ENCODE data around the gene HTR2C.

HTR2C gene

GRCh38 chrX:114797494-114797893 lies 213.6 kb downstream of the HTR2C start:
- TF ChIP-seq CTCF (conservative IDR thresholded peaks at IDR 0.05; ENCODE audit: low read length), result no peak

DNA sequence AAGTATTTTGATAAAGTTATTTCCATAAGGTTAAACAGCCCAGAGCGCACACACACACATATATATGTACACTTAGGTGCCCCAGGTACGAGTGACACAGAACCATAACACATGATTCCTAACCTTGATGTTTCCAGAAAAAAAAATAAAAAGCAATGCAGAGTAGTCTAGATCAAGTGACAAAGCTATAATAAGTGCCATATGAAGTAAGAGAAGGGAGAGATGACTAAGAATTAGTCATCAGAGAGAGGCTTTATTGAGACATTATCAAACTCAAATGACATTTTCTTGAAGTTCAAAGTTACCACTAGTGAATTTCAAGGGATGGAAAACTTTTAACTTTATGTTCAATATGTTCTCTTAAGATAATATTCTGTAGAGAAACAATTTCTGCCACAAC lies 215.0 kb downstream of the HTR2C start:
- no peak overlapping the region for H3K4me3 ChIP-seq (ENCODE audit: low read length)
- DNase-seq (ENCODE audit: low read depth), result peak; percentile 34
- TF ChIP-seq CTCF (conservative IDR thresholded peaks at IDR 0.05; ENCODE audit: low read length), result no peak

More at GRCh38 chrX:114797494-114797893, 213.6 kb downstream of the HTR2C start:
- DNase-seq (ENCODE audit: low read depth), result peak; percentile 15
- H3K4me3 ChIP-seq (ENCODE audit: low read length), result no peak overlapping the region

DNA sequence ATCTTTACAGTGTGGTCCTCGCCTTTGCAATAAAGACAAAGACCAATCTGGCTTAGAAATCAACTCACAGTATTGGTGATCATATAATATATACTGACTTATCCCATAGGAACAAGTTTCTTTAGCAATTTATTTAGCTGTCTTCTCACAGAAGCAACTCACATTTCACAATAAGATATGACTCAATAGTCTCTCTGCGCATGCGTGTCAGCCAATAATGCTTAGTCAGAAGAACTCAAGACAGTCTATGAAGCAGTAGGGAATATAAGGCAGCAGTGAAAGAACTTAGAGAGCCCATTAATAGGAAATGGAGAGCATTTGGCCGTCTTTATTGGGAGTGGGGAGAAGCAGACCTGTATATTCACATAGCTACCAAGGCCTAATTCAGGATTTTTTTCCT lies 216.8 kb downstream of the HTR2C start:
- DNase-seq (ENCODE audit: low read depth), result peak; percentile 80
- no peak for TF ChIP-seq CTCF (conservative IDR thresholded peaks at IDR 0.05; ENCODE audit: low read length)
- no peak overlapping the region for H3K4me3 ChIP-seq (ENCODE audit: low read length)

DNA sequence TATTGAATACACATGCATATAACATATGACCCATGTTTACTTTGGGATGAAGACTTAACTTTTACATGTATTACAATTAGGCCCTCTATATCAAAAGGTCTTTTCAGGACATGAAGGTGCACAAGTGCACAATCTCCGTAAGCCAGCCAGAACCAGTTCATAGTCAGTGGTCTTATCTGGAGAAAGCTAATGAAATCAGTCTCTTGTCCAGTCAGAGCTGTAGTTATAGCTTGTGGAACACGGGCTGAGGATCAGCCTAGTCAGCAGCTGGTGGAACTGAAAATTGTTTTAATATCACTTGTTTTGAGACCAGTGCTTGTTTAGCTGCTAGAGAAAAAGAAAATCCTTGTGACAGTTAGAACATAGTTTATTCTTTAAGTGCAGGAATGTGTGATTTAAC lies 235.6 kb downstream of the HTR2C start:
- no peak for TF ChIP-seq CTCF (conservative IDR thresholded peaks at IDR 0.05; ENCODE audit: low read length)
- DNase-seq (ENCODE audit: low read depth), result no peak
- no peak overlapping the region for H3K4me3 ChIP-seq (ENCODE audit: low read length)

DNA sequence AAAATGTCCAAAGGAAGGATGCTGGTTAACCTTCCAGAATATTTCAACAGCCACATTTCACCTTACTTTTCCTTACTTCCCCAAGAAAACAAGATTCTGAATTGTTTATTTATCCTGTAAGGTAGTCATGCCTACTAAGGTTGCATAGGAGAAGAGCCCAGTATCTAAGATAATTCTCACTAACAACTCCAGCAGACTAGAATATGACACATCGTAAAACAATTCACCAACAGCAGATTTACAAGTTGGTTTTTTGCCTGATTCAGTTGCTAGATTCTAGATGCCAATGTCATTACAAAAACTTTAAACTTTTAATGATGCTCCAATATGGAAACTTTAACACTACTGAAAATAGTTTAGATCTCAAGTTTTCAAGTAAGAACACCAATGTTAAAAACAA lies 257.2 kb downstream of the HTR2C start:
- no peak overlapping the region for H3K4me3 ChIP-seq (ENCODE audit: low read length)
- peak; percentile 44 for DNase-seq (ENCODE audit: low read depth)
- TF ChIP-seq CTCF (conservative IDR thresholded peaks at IDR 0.05; ENCODE audit: low read length), result no peak

DNA sequence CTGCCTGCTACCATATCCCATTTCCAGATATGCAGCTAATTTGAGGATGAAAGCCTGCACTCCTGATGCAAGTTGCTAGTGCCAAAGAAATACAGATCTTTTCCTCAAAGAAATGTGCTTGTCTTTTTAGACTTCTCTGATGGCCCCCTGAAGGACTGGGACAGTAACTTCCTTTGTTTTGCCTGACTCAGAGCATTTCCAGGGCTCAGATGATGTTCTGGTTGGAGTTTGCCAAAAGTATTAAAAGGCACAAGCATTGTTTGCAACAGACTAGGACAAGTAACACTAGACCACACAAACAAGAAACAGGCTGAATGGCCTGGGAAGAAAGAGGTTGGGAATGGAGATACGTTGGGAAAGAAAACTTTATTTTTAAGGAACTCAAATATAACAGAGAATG lies 258.3 kb downstream of the HTR2C start:
- peak; percentile 9 for DNase-seq (ENCODE audit: low read depth)
- TF ChIP-seq CTCF (conservative IDR thresholded peaks at IDR 0.05; ENCODE audit: low read length), result no peak
- no peak overlapping the region for H3K4me3 ChIP-seq (ENCODE audit: low read length)

DNA sequence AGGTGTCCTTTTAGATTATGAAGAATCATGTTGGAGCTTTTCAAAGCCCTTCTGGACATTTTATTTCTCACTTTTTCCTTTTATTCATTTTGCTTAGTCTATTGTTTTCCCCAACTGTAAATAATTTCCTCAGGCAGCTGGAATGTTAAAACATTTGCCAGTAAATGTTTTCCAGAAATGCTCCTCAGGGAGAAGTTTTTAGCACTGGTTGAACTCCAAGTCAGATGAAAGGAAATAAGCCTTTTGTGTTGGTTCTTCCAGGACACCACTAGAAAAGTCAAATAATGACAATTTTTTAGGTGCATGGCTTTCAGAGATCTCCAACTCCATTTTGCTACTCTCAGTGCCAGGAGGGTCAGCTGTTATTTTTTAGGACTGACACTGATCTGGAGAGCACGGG lies 305.6 kb downstream of the HTR2C start:
- DNase-seq (ENCODE audit: low read depth), result peak; percentile 4
- no peak for TF ChIP-seq CTCF (conservative IDR thresholded peaks at IDR 0.05; ENCODE audit: low read length)
- H3K4me3 ChIP-seq (ENCODE audit: low read length), result no peak overlapping the region
